ENCODE data around the gene BMP3. TPM values are rescaled to one million over a fixed set of nuclear protein-coding genes. Genes with fewer than 3 reads are reported as not detected.

Gene BMP3
- total and polyA plus RNA-seq, 2 experiments from 2014 or later = 0.03 TPM; not detected in 1

GRCh38 chr4:81084029-81084428, 53.5 kb downstream of the BMP3 start:
- no peaks in the 10 kb centered on the region for H3K36me3 ChIP-seq
- H3K4me3 ChIP-seq = no peak overlapping the region
- TF ChIP-seq CTCF (IDR thresholded peaks at IDR 0.05; ENCODE audit: low read depth, low read length) = peak; percentile 48
- H3K9me3 ChIP-seq (ENCODE audit: low read depth) = no peaks in the 10 kb centered on the region
- H3K27ac ChIP-seq = no peak overlapping the region
- H3K4me1 ChIP-seq (ENCODE audit: low read depth) = no peaks in the 10 kb centered on the region
- H3K27me3 ChIP-seq = no peaks in the 10 kb centered on the region
- DNase-seq (ENCODE audit: low read depth in 1 of 2, low spot score in 1 of 2) = peak in 1 of 2 donors; percentile 64

- Histone ChIP-seq H3K9me3 (ENCODE audit: low read depth) (no peaks in the 10 kb centered on the region), H3K27ac (no peak overlapping the region), H3K4me1 (ENCODE audit: low read depth) (no peaks in the 10 kb centered on the region), H3K36me3 (no peaks in the 10 kb centered on the region), H3K4me3 (no peak overlapping the region), H3K27me3 (no peaks in the 10 kb centered on the region)
- no peak for TF ChIP-seq CTCF (IDR thresholded peaks at IDR 0.05; ENCODE audit: low read depth, low read length)
- peak in 1 of 2 donors; percentile 38 for DNase-seq (ENCODE audit: low read depth in 1 of 2, low spot score in 1 of 2)
These were observed 54.1 kb downstream of the BMP3 start for GRCh38 chr4:81084634-81085033.

DNA sequence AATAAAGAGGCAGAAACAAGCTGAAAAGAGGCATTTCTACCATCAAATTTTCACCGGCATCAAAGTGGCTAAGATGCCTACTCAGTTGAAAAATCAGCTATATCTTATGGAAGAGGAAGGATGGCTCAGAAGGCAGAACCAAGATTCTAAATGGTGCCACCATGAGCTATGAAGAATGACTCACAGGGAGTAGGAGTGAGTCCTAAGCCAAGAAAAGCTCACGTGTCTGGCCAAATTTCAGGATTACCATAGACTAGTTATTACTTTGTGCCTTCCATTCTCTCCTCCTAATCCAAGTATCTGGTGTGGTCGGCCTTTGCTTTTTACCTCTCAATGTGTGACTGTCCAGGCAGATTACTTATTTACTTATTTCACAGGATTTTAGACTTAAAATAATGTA, 54.8 kb downstream of the BMP3 start:
- Histone ChIP-seq H3K4me3 (no peak overlapping the region), H3K27me3 (no peaks in the 10 kb centered on the region), H3K9me3 (ENCODE audit: low read depth) (no peaks in the 10 kb centered on the region), H3K27ac (no peak overlapping the region), H3K36me3 (no peaks in the 10 kb centered on the region), H3K4me1 (ENCODE audit: low read depth) (no peaks in the 10 kb centered on the region)
- no peak for TF ChIP-seq CTCF (IDR thresholded peaks at IDR 0.05; ENCODE audit: low read depth, low read length)
- DNase-seq (ENCODE audit: low read depth in 1 of 2, low spot score in 1 of 2) = peak in 1 of 2 donors; percentile 20

GRCh38 chr4:81085979-81086378, 55.5 kb downstream of the BMP3 start:
- Histone ChIP-seq H3K9me3 (ENCODE audit: low read depth) (no peaks in the 10 kb centered on the region), H3K4me1 (ENCODE audit: low read depth) (no peaks in the 10 kb centered on the region), H3K4me3 (no peak overlapping the region), H3K27me3 (no peaks in the 10 kb centered on the region), H3K27ac (no peak overlapping the region), H3K36me3 (no peaks in the 10 kb centered on the region)
- DNase-seq (ENCODE audit: low read depth in 1 of 2, low spot score in 1 of 2) = no peak
- no peak for TF ChIP-seq CTCF (IDR thresholded peaks at IDR 0.05; ENCODE audit: low read depth, low read length)

- H3K27ac ChIP-seq = peak overlapping the region; percentile 2
- TF ChIP-seq CTCF (IDR thresholded peaks at IDR 0.05; ENCODE audit: low read depth, low read length) = no peak
- no peaks in the 10 kb centered on the region for H3K9me3 ChIP-seq (ENCODE audit: low read depth)
- H3K27me3 ChIP-seq = no peaks in the 10 kb centered on the region
- no peak for DNase-seq (ENCODE audit: low read depth in 1 of 2, low spot score in 1 of 2)
- no peaks in the 10 kb centered on the region for H3K36me3 ChIP-seq
- H3K4me3 ChIP-seq = no peak overlapping the region
- H3K4me1 ChIP-seq (ENCODE audit: low read depth) = peaks cover 20% of the 10 kb centered on the region
These were observed 63.4 kb downstream of the BMP3 start for GRCh38 chr4:81093720-81094401.

Data from cardiac muscle cell (in vitro differentiated cells and primary cell).